Stimulated activated CD8-positive, alpha-beta memory T cell treated with anti-CD3 and anti-CD28 coated beads, Interleukin-7, amount 100 ng/mL, for 1 hour (primary cell): ENCODE data around the gene DISP3.

Experiments
- DNase-seq, 2 donors: peaks; one replicate each; pipeline ENCODE4 v3.0.0-alpha.2; 2020; ENCODE audit warnings: low read depth in 2 of 2

The DISP3 gene

DNA sequence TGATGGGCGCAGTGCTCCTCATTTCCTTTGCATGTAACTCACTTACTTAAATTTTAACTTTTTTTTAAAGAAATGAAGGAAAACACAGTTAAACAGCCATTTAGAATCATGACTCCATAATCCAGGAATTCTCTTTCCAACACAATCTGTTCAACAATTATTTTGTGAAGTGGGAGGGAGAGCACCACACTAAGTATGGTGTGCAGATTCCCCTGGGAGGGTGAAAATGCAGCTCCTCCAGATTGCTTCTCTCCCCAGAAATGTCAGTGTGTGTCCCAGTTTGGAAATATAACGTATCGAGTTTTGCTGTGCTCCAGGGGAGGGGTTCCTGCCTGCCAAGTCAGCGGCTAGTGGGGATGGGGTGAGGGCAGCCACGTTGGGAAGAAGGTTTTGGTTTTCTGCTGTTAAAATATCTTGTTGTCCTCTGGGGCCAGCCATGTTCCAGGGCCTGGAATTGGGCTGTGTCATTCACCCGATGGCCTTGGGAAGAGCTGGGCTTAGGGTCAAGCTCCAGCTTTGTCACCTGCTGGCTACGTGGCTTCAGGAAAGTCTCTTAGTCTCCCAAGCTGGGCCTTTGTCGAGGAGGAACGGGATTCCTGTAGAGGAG, 17.3 kb upstream of the DISP3 start:
- DNase-seq, result no peak

DNA sequence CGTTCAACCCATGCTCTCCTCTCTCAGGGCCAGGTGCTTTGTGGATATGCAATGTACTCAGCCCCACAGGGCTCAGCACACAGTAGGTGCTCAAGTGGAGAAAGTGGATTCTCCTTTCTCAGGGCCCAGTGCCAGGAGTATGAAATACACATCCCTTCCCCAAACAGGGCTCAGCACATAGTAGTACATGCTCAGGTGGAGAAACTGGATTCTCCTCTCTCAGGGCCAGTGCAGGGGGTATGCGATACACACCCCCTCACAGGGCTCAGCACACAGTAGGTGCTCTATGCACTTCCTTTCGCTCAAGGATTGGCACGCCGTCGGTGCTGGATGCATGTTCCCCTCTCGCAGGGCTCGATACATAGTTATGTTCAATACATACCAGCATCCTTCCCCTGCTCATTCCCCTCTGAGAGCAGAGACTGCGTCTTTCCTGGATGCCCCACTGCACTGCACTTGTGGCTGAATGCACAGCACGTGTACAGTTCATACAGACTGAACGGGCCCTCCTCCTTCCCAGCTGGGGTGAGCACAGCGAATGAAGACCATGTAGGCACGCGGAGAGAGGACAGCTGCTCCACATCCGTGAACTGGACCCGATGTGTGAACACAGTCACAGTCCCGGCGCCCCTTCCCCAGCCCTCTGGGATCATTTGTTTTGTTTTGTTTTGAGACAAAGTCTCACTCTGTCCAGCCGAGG, 16.6 kb upstream of the DISP3 start:
- no peak for DNase-seq

DNA sequence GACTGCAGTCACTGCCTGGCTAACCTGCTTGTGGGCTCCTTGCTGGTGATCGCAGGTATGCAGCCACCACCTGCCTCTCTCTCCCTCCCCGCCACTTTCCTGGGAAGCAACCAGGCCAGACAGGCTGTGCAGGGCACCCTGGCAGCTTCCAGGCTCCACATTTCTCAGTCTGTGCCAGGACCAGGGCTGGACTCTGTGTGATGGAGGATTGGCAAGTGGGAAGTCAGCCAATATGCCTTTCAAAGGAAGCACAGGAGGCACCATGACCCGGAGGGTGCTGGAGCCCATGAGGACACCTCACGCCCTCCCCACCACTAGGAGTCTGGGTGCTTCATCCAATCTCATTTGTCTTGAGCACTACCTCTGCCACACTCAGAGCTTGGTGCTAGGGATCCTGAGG, 15.8 kb upstream of the DISP3 start:
- DNase-seq, result no peak

DNA sequence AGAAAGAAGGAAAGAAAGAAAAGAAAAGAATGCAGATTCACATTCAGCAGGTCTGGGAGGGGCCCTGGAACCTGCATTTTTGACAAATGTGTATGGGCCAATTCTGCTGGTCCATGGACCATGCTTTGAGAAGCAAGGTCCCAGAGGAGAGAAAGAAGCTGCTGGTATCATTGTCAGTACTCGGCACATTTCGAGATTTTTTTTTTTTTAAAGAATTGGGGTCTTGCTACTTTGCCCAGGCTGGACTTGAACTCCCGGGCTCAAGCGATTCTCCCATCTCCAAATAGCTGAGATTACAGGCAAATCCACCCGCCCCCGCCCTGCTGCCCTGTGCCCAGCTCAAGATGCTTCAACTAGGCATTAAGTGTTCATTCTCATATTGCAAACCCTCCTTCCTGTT, 13.6 kb upstream of the DISP3 start:
- DNase-seq, result no peak

DNA sequence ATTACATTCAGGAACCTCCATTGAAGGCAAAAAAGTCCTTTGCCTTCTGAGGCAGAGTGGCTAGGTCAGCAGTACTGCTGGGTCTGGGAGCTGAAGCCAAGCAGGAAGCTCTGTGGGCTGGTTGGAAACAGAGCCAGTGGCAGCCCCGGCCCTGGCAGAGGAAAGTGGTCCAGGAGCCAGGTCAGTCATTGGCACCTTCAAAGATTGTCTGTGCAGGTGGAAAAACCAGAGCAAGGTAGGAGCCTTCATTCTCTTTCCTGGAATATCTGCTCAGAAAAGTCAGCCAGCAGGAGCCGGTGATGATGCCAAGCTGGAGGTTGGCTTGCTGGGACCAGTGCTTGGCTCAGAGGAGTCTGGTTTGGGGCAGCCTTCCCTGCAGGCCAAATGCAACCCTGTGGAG, 12.5 kb upstream of the DISP3 start:
- DNase-seq, result no peak

DNA sequence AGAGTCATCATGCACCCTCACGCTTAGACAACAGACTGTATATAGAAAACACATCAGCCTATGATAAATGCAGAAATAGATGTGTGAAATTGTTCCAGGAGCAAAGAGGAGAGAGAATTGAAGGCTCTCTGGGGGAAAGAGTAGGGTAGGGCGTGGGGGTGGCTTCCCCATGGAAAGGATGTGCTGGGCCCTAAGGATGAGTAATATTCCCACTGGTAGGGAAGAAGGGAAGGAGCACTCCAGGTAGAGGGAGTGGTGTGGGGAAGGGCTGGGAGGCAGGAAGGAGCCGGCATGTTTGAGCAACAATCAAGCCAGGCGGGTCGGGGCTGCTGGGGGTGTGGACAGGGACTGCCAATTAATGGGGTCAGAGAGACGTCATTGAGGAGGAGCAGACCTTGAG, 10.1 kb upstream of the DISP3 start:
- DNase-seq, result no peak

DNA sequence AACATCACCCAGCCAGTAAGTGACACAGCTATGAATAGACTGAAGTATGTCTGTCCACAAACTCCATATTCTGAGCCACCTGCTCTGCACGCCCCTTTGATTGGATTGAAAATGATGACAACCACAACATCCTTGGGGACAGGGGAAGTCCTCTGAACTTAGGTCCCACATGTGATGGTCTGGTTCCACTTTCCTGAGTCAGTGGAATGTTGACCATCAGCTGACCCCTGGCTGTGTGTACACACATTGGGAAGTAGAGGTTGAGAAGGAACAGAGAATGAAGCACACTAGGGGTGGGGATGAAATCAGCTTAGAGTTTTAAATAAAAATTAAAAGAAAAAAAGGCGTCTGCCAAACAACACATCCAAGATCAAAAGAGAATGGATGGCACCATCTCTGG, 8.0 kb upstream of the DISP3 start:
- no peak for DNase-seq

DNA sequence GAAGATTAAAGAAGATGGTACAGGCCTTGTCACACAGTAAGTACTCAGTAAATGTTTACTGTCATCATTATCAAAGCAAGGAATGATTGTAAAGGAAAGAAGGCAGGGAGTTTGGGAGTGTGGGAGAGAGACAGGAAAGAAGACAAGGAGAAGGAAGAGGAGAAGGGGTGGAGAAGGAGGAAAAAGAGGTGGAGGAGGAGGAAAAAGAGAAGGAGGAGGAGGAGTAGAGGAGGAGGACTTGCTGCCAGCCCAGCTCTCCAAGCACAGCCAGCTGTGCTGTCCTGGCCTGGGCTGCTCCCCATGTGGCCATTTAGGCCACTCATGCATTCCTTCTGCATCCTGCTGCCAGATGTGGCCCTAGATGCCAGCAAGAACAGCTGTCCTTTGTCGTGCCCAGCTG, 7.5 kb upstream of the DISP3 start:
- DNase-seq, result no peak

DNA sequence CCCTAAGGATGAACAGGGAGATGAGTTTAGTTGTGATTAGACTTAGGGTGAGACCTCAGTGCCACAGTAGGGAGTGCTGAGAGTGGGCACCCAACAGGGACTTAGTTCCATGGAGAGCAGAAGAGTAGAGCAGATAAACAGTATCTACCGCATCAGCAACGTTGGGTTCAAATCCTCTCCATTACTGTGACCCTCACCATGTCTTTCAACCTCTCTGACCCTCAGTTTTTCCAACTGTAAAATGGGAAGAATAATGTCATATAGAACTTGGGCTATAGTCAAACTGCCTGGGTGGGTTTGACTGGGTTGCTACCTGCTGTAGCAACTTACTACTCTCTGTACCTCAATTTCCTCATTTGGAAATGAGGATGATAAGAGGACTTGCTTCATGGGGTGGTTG, 6.7 kb upstream of the DISP3 start:
- no peak for DNase-seq

DNA sequence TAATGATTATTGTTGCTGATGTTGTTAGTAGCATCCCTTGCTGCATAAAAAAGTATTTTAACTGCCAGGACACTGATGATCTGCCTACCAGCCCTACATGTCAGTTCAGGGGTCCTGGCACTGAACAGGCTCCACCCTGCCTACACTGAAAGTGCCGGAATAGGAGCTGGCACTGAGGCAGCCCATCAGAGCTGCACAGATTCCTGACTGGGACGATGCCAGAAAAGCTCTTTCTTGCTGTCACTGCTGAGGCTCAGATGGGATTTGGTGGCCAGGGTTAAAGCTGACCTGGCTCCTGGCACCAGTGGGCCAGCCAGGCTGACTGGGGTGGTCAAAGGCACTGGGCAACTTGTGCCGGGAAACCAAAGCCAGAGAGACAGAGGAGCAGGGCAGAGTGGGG, 6.2 kb upstream of the DISP3 start:
- DNase-seq, result no peak

DNA sequence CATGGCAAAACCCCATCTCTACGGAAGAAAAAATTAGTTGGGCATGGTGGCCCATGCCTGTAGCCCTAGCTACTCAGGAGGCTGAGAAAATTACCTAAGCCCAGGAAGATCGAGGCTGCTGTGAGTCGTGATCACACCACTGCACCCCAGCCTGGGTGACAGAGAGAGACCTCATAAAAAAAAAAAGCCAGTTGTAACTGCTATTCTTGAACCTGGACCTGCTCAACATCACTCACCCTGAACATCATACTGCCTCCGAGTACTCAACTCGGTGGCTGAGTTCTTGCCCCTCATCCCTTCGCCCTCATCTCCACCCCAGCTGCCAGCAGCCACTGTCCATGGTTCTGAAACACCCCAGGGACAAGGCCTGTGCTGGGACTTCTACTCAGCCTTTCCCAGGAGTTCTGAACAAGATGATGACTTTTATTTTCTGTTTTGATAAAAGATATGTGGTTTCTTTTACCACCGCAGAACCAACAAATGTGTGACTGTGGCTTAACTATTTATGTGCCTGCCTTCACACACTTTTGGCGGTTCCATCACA, 5.4 kb upstream of the DISP3 start:
- no peak for DNase-seq

DNA sequence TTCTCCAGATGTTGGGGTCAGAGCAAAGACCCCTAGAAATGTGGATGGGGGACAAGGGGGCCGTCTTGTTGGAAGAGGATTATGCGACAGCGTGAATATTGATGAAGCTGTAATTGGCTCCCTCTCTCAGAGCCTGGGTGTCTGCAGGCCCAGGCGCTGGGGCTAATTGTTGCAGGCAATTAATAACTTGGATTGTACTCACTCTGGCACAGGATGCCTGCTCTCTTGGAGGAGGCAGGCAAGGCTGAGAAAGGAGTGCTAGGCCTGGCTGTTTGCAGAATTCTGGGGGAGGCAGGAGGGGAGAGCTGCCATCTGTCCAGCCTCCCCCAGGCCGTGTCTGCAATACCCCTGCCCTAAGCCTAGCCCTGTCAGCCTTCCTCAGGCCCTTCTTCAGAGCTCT, 4.1 kb upstream of the DISP3 start:
- DNase-seq, result no peak

DNA sequence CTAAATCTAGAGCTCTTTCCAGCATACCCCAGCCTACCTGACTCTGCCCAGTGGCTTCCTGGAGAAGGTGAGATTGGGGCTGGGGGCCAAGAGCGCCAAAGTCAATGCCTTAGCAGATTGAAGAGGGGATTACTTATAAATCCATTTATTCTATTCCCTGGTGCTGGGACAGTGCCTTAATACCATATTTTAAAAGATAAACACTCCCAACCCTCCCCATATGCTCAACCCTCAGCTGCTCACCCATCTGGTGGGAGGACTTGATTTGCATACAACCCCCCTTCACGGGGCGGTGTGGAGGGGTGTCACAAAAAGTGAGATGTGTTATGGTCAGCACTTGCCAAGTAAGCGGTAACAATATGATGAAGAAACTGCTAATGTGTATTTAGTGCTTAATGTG, 3.2 kb upstream of the DISP3 start:
- no peak for DNase-seq

DNA sequence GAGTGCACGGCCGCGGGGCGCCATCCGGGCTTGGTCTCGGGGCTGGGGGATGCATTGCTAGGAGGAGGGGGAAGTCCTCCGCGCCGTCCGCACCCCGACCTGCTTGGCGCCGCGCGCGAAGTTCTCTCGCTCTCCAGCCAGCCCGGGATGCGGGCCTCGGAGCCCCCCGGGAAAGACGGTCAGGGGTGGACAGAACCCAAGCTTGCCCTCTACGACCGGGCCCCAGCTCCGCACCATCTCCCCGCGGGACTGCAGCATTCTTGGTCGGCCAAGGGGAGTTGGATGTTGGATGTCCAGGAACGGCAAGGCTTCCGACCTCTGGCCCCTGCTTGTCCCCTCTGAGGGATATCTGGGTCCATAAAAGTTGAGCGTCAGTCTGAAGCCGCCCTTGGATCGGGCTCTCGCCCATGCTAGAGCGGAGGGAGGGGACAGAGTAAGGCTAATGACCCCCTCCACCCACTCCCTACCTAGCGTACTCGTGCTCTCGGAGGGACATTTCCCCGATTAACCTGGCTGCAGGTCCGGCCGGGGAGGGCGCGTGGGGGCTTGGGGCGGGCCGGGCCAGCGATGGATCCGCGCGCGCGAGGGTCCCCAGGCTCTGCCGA, 522 bp downstream of the DISP3 start:
- no peak for DNase-seq

DNA sequence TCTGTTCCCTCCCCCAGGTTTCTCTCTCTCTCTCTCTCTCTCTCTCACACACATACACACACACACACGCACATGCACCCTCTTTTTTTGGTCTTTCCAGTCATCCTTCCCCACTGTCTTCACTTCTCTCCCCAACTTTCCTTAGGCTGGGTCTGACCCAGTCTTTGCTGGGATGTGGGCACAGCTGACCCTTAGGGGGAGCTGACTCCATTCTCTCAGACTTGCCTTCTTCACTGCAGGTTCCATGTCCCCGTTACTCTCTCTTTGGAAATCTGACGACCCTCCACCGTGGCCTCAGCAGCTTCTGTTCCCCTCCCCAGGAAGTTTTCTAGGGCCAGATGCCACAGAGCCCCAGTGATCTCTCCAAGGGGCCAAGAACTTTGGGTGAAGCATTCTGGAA, 2.1 kb downstream of the DISP3 start:
- DNase-seq, result no peak

DNA sequence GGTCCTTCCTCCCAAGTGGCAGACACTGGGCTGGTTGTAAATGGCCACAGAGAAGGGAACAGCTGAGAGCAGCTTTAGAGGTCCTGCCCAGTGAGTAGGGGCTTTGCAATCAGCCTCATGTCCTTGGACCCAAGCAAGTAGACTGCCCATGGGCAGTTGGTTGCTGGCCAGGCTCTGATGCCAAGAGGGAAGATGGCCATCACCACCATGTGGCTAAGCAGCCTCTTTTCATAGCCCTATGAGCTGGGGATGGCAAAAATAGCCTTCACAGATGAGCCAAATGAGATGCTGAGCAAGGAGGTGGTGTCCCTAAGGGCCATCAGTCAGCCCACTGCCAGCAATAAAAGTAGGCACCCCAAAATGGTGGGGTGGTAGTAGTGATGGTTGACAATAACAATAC, 3.2 kb downstream of the DISP3 start:
- DNase-seq, result no peak

DNA sequence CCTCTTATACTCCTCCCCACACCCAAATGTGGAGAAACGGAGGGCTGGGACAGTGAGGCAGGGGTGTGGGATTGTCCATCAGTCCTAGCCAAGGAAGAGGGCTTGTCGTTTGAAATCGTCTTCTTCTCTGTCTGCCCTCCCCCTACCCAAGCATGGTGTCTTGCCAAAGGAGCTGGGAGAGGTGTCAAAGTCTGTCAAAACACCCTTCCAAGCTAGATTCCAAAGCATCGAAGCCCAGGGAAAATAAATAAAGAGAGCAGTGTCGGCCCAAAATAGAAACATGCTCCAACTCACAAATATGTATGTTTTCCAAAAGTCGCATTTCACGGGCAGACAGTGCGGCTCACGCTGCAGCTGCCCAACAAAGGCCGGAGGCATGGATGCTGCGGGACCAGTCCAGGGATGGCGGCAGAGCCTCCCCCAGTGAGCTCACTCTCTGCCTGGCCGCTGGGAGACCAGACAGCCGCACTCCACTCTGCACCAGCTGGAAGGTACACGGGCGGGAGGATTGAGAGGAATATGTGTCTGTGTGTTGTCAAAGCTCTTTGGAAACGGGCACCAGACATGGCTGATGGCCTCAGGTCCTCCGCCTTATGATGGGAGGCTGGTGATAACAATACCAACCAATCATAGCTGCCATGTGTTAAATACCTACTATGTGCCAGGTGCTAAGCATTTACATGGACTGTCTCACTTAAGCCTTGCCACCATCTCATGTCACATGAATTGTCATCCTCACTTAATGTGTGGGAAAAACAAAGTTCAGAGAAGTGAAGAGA, 3.9 kb downstream of the DISP3 start:
- no peak for DNase-seq

DNA sequence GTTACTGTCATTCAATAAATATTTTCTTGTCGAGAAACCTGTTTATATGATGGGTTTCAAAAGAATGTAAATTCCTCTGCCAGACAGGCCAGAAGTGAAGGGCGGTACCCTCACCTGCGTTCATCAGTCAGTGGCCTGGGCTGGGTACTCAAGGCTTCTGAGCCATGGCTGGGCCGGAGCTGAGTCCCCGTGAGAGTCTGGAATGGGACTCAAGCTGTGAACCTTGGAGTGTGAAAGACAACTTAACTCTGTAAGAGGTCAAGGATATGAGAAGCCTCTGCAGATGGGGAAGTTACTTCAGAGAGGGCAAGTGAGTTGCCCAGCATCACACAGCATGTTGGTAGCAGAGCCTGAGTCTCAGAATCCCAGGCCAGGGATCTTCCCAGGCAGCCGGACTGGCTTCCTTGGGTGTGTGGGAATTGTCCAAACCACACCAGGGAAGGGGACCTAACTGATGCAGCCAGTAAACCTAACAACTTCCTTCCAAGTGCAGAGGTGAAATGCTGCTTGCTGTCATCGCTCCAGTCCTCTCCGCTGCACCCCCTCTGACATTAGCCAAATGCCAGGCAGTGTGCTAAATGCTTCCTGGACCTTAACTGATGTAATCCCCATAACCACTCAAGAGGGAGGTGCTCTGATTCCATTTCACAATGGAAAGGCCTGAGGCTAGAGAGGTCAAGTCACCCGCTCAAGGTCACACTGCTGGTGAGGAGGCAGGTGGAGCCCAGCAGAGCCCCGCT, 4.8 kb downstream of the DISP3 start:
- no peak for DNase-seq

DNA sequence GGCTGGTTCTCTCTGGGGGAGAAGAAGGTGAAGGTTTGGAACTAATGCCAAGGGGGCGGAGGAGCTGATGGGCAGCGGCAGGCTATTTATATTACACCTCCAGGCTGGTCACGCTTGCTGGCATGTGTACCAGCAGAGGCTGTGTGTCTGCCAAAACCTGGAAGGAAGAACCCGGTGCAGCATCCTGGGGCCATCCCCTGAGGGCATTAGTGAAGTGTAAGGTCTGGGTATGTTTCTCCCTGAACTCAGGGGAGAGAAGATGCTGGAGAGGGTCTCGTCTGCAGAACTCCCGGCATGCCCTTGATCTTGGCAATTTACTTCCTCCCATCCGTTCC, 5.3 kb downstream of the DISP3 start:
- DNase-seq, result no peak

DNA sequence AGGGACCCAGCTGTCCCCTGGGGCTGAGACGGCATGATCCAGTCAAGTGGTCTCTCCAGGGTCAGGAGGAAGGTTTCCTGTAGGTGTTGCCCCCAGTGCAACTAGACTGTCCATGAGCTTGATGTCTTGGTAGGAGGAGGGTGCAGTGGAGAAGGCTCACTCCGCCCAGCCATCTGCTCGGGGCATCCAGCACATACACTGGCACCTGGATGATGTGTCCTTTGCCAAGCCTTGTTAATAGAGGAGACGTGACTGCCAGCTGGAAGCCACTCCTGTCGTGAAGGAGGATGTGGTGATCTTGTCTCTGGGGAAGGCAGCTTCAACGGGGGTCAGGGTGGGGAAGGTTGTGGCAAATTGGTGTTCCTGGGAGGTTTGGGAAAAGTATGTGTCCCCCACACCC, 6.2 kb downstream of the DISP3 start:
- DNase-seq, result no peak

DNA sequence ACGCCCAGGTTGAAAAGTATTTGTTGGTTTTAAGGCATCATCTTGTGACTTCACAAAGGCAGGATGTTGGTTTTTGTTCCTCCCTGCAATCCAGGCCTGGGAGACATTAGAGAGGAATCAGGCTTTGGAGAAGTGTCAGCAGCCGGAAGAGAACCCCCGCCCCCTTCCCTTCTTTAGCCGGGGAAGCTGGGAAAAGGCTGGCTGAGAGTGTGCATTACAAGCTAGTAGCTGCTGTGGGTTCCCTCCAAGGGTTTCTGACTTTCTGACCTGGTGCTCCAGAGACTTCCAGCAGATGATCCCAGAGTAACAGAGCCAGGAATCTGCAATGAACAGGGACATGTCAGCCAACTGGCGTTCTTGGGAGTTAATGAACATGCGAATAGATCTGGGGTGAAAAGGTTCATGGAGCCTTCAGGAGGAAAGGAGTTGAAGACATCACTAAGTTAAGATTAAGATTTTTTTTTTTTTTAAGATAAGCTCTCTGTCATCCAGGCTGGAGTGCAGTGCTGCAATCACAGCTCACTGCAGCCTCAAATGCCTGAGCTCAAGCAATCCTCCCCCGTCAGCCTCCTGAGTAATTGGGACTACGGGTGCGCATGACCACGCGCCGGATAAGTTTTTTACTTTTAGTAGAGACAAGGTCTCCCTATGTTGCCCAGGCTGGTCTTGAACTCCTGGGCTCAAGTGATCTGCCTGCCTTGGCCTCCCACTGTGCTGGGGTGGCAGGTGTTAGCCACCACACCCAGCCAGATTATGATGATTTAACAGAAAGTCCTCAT, 7.5 kb downstream of the DISP3 start:
- DNase-seq, result no peak
